ENCODE data around the gene POLRMT.
"Not testable (repeated sequence)": the region's sequence is repeated elsewhere in the genome, so short reads cannot be mapped to it uniquely, and the experiment has no call there.

Gene POLRMT

GRCh38 chr19:626566-626965 is 6.8 kb downstream of the POLRMT start:
- not testable (repeated sequence) for DNase-seq (ENCODE audit: low spot score)

- no peak for DNase-seq (ENCODE audit: low spot score)
These were observed 8.1 kb downstream of the POLRMT start for GRCh38 chr19:625257-625656.

GRCh38 chr19:624433-625109 is 8.8 kb downstream of the POLRMT start:
- no peak for DNase-seq (ENCODE audit: low spot score)

- DNase-seq (ENCODE audit: low spot score), result no peak
These were observed 9.4 kb downstream of the POLRMT start for GRCh38 chr19:623974-624373.

- no peak for DNase-seq (ENCODE audit: low spot score)
These were observed 10.0 kb downstream of the POLRMT start for GRCh38 chr19:623175-623916.

GRCh38 chr19:622666-623065 is 10.7 kb downstream of the POLRMT start:
- DNase-seq (ENCODE audit: low spot score), result no peak

- no peak for DNase-seq (ENCODE audit: low spot score)
These were observed 11.5 kb downstream of the POLRMT start for GRCh38 chr19:621819-622218.

GRCh38 chr19:621191-621590 is 12.1 kb downstream of the POLRMT start:
- DNase-seq (ENCODE audit: low spot score), result not testable (repeated sequence)

GRCh38 chr19:620166-620862 is 13.0 kb downstream of the POLRMT start:
- DNase-seq (ENCODE audit: low spot score), result no peak

- no peak for DNase-seq (ENCODE audit: low spot score)
These were observed 13.9 kb downstream of the POLRMT start for GRCh38 chr19:619286-620002.

GRCh38 chr19:618674-619285 is 14.6 kb downstream of the POLRMT start:
- no peak for DNase-seq (ENCODE audit: low spot score)

- DNase-seq (ENCODE audit: low spot score), result no peak
These were observed 15.1 kb downstream of the POLRMT start for GRCh38 chr19:618247-618619.

- DNase-seq (ENCODE audit: low spot score), result no peak
These were observed 15.6 kb downstream of the POLRMT start for GRCh38 chr19:617551-618246.

- DNase-seq (ENCODE audit: low spot score), result no peak
These were observed 16.4 kb downstream of the POLRMT start for GRCh38 chr19:616747-617526.

- DNase-seq (ENCODE audit: low spot score), result no peak
These were observed 17.2 kb downstream of the POLRMT start for GRCh38 chr19:616062-616700.

- DNase-seq (ENCODE audit: low spot score), result no peak
These were observed 17.7 kb downstream of the POLRMT start for GRCh38 chr19:615619-616018.

- no peak for DNase-seq (ENCODE audit: low spot score)
These were observed 19.4 kb downstream of the POLRMT start for GRCh38 chr19:613732-614567.

- no peak for DNase-seq (ENCODE audit: low spot score)
These were observed 20.4 kb downstream of the POLRMT start for GRCh38 chr19:612941-613340.

- DNase-seq (ENCODE audit: low spot score), result no peak
These were observed 21.9 kb downstream of the POLRMT start for GRCh38 chr19:611481-611868.
